HG03196 (cell line): ENCODE data around the gene CNNM1.

Source experiments
- ATAC-seq: cut with Tn5 transposase; IDR thresholded peaks from one replicate; pipeline ENCODE4 v1.9.1; 2021; ENCODE audit not compliant: unreplicated experiment

The CNNM1 gene

GRCh38 chr10:99337311-99337811 is 8.2 kb downstream of the CNNM1 start:
- ATAC-seq: no peak

- no peak for ATAC-seq
Measured at GRCh38 chr10:99337901-99338300, 8.7 kb downstream of the CNNM1 start.

- no peak for ATAC-seq
Measured at GRCh38 chr10:99339077-99339476, 9.9 kb downstream of the CNNM1 start.

DNA sequence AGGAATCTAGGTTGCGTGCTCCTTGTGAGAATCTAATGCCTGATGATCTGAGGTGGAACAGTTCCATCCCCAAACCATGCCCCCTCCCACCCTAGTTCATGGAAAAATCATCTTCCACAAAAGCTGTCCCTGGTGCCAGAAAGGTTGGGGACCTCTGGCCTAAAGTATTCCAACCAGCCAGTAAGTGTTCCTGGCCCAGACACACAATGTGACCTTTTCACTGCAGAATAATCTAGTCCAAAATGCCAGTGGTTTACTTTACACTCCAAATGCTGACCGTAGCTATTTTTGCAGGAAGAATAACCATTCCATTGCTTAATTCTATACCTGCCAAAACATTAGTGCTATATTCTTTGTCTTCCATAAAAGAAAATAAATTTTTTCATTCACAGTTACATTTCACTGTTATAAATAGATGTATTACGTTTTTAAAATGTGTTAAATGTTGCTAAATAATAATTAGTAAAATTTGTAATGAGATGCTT is 10.4 kb downstream of the CNNM1 start:
- no peak for ATAC-seq

- ATAC-seq: no peak
Measured at GRCh38 chr10:99340650-99341049, 11.5 kb downstream of the CNNM1 start.

DNA sequence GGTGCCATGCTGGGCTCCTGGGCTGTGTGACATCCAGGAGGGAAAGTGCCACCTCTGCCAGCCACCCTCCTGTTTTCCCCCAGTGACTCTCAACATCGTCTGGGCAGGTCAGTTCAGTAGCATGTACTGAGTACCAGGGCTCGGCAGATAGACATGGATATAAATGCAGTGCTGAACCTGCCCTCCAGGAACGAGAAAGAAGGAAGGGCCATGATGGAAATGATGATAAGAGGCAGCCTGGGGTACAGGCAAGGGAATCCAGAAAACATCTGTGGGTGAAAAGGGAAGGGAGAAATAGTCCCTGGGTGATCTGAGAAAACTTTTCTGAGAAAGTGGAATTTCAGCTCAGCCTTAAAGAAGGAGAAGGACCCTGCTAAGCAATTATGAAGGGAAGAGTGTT is 12.1 kb downstream of the CNNM1 start:
- no peak for ATAC-seq

GRCh38 chr10:99341860-99342490 is 12.8 kb downstream of the CNNM1 start:
- ATAC-seq: no peak

- ATAC-seq: no peak
Measured at GRCh38 chr10:99343262-99343661, 14.1 kb downstream of the CNNM1 start.

DNA sequence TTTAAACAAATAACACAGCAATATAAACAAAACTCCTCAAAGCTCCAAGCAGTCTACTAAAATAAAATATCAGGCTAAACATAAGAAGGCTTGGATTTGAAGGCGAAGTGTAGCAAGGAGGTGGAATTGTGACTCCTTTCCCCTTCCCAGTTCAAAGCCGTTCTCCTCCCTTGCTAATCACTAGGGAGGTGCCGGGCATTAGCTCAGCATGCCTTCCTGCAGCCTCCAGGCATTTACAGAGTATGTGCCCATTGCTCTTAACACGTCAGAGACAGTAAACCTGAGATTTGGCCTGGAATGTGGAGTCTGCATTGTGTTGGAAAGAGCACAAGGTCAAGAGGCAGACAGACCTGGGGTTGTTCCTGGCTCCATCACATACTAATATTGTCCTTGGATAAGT is 15.6 kb downstream of the CNNM1 start:
- ATAC-seq: no peak

- no peak for ATAC-seq
Measured at GRCh38 chr10:99345350-99345749, 16.2 kb downstream of the CNNM1 start.

DNA sequence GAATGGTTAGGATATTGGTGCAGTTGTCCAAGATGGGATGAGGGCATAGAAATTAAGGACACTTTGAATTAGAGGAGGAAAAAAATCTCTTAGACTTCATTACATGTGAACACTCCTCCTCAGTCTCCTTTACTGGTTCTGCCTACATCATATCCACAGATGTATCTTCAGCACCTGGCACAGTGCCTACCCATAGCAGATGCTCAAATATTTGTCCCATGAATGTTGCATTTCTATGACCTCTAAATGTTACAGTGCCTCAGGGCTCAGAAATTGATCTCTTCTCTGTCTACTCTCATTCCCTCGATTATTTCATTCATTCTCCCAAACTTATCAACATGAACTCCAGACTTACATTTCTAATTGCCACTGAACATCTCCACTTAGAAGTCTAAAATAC is 17.1 kb downstream of the CNNM1 start:
- ATAC-seq: no peak

GRCh38 chr10:99347672-99348071 is 18.5 kb downstream of the CNNM1 start:
- no peak for ATAC-seq

GRCh38 chr10:99353182-99353581 is 24.0 kb downstream of the CNNM1 start:
- ATAC-seq: no peak

GRCh38 chr10:99357691-99358090 is 28.5 kb downstream of the CNNM1 start:
- ATAC-seq: no peak

DNA sequence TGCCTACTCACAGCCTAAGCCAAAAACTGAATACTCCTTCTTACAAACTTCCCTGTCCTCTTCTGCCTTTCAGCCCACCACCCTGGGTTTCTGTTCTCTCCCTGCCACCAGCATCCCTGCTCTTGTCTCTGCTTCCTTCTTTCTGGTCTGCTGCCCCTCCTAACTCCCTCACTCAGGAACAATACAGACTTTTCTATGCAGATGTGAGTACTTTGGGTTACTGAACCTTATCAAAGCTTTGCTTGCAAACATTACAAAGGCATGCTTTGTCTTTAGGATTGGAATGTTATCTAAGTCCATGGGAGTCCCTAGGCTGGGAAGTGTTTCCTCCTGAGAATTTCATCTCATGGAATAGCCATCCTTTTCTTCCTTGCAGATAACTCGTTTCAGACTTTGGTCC is 28.9 kb downstream of the CNNM1 start:
- ATAC-seq: no peak

GRCh38 chr10:99360934-99361333 is 31.8 kb downstream of the CNNM1 start:
- ATAC-seq: no peak

GRCh38 chr10:99364125-99364524 is 35.0 kb downstream of the CNNM1 start:
- no peak for ATAC-seq

DNA sequence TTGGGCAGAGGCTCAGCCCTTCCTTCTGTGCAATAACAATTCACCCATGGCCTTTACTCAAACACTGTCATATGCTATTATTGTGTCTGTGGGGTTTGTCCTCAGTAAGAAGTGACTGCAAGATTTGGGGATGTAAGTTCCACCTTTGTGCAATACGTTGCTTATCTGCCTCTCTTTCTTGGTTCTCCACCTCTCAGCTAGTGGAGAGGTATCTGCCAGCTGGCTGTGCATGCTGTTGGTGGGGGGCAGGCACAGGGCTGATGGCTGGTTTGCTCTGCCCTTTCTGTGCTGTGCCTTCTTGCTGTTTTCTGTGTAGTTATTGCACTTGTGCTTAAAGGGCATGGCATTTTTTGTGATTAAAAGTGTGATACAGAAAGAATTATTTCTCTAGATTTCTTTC is 36.2 kb downstream of the CNNM1 start:
- no peak for ATAC-seq

- no peak for ATAC-seq
Measured at GRCh38 chr10:99365736-99366135, 36.6 kb downstream of the CNNM1 start.

DNA sequence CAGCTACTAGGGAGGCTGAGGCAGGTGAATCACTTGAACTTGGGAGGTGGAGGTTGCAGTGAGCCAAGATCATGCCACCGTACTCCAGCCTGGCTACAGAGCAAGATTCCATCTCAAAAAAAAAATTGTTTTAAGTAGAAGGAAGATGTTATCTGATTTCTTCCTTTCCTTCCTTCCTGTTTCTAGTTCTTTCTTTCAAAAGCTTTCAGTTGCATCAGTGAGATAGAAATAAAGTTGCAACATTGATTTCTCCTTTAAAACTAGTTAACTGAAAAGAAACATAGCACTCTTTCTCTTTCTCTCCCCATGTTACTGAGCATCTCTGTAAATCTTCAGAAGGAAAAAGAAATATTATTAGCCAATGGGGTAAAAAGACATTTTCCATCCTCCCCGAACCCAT is 37.5 kb downstream of the CNNM1 start:
- ATAC-seq: no peak

GRCh38 chr10:99368646-99369045 is 39.5 kb downstream of the CNNM1 start:
- ATAC-seq: no peak

- ATAC-seq: no peak
Measured at GRCh38 chr10:99369126-99369525, 40.0 kb downstream of the CNNM1 start.

- ATAC-seq: no peak
Measured at GRCh38 chr10:99369551-99369950, 40.4 kb downstream of the CNNM1 start.
